Ishikawa (cell line): ENCODE measurements around the gene ARHGEF35.

Experiments
- EGR1 ChIP-seq: IDR thresholded peaks from 2 replicates; pipeline ENCODE4 v1.6.1; 2012
- EP300 ChIP-seq: IDR thresholded peaks from 2 replicates; pipeline ENCODE4 v1.6.1; 2012; ENCODE audit warnings: borderline replicate concordance
- FOXM1 ChIP-seq: IDR thresholded peaks from 2 replicates; pipeline ENCODE4 v1.6.1; 2012; ENCODE audit warnings: low read depth, borderline replicate concordance
- MAX ChIP-seq: IDR thresholded peaks from 2 replicates; pipeline ENCODE4 v1.6.1; 2012
- RAD21 ChIP-seq: IDR thresholded peaks from 2 replicates; pipeline ENCODE4 v1.6.1; 2012; ENCODE audit warnings: low read depth
- REST ChIP-seq: IDR thresholded peaks from 2 replicates; pipeline ENCODE4 v1.6.1; 2012; ENCODE audit warnings: low read depth, mild to moderate bottlenecking
- TAF1 ChIP-seq: IDR thresholded peaks from 2 replicates; pipeline ENCODE4 v1.6.1; 2012; ENCODE audit warnings: low read depth, mild to moderate bottlenecking
- TCF12 ChIP-seq: IDR thresholded peaks from 2 replicates; pipeline ENCODE4 v1.6.1; 2012; ENCODE audit warnings: low read depth
- YY1 ChIP-seq: IDR thresholded peaks from 2 replicates; pipeline ENCODE4 v1.6.1; 2012; ENCODE audit warnings: low read depth

- TF ChIP-seq YY1, result no peak
- TF ChIP-seq MAX, result no peak
- TF ChIP-seq EP300, result no peak
- TF ChIP-seq RAD21, result no peak
- TF ChIP-seq EGR1, result no peak
- TF ChIP-seq FOXM1, result no peak
- no peak for TF ChIP-seq TAF1
- no peak for TF ChIP-seq REST
- TF ChIP-seq TCF12, result no peak
These were observed 53.4 kb downstream of the ARHGEF35 start for GRCh38 chr7:144142187-144142586.
